DMS79 (cell line): ENCODE measurements around the gene EID2.

Experiments
- DNase-seq: peaks from one replicate; lab custom pipeline; 2025; lab: John Stamatoyannopoulos, UW

Gene EID2

GRCh38 chr19:39502640-39503417 is 37.1 kb downstream of the EID2 start:
- no peak for DNase-seq

GRCh38 chr19:39501340-39501739 is 38.6 kb downstream of the EID2 start:
- no peak for DNase-seq

GRCh38 chr19:39500543-39500942 is 39.4 kb downstream of the EID2 start:
- no peak for DNase-seq

GRCh38 chr19:39499932-39500331 is 40.0 kb downstream of the EID2 start:
- DNase-seq: no peak

- peak; percentile 64 for DNase-seq
Measured at GRCh38 chr19:39498798-39499642, 40.9 kb downstream of the EID2 start, which contains the start of gene DLL3. TSS of gene DLL3 (plus strand) at chr19:39498947. CDS start at chr19:39498975, 28 bp downstream.

GRCh38 chr19:39497996-39498797 is 41.8 kb downstream of the EID2 start:
- DNase-seq: peak; percentile 85

- no peak for DNase-seq
Measured at GRCh38 chr19:39497701-39497995, 42.3 kb downstream of the EID2 start.

GRCh38 chr19:39496063-39496462 is 43.9 kb downstream of the EID2 start:
- no peak for DNase-seq

- no peak for DNase-seq
Measured at GRCh38 chr19:39494661-39495060, 45.3 kb downstream of the EID2 start.

- no peak for DNase-seq
Measured at GRCh38 chr19:39492788-39493187, 47.2 kb downstream of the EID2 start.

GRCh38 chr19:39492225-39492624 is 47.7 kb downstream of the EID2 start:
- no peak for DNase-seq

GRCh38 chr19:39489756-39490155 is 50.2 kb downstream of the EID2 start:
- DNase-seq: no peak
